ENCODE measurements around the gene TMEM91.

TMEM91 gene

DNA sequence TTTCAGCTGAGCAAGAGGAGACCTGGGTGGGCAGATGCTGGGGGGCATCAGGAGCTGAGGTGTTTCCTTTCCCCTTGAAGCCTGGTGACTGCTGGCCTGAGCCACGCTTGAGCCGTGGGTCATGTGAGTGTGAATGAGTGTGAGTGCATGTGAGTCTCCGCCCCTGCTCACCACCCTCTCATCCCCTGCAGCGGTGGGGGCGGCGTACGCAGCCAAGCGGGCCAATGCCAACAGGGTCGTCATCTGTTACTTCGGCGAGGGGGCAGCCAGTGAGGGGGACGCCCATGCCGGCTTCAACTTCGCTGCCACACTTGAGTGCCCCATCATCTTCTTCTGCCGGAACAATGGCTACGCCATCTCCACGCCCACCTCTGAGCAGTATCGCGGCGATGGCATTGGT lies 45.6 kb downstream of the TMEM91 start:
- DNase-seq (ENCODE audit: extremely low read depth, low read depth): no peak
- TF ChIP-seq, protein P1, sequence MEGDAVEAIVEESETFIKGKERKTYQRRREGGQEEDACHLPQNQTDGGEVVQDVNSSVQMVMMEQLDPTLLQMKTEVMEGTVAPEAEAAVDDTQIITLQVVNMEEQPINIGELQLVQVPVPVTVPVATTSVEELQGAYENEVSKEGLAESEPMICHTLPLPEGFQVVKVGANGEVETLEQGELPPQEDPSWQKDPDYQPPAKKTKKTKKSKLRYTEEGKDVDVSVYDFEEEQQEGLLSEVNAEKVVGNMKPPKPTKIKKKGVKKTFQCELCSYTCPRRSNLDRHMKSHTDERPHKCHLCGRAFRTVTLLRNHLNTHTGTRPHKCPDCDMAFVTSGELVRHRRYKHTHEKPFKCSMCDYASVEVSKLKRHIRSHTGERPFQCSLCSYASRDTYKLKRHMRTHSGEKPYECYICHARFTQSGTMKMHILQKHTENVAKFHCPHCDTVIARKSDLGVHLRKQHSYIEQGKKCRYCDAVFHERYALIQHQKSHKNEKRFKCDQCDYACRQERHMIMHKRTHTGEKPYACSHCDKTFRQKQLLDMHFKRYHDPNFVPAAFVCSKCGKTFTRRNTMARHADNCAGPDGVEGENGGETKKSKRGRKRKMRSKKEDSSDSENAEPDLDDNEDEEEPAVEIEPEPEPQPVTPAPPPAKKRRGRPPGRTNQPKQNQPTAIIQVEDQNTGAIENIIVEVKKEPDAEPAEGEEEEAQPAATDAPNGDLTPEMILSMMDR (IDR thresholded peaks at IDR 0.05; ENCODE audit: low read depth, low read length): no peak

DNA sequence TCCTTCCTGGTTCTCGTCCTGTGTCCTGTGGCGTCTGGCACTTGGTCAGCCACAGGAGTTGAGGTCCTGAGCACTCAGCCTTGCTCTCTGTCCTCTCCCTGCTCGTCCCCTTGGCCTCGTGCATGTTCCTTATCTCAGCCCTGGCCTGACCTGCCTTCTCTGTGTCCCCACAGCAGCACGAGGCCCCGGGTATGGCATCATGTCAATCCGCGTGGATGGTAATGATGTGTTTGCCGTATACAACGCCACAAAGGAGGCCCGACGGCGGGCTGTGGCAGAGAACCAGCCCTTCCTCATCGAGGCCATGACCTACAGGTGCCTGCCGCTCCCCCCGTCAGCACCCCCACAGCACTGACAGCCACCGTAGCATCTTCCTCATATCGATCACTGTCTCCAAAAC lies 46.1 kb downstream of the TMEM91 start:
- DNase-seq (ENCODE audit: extremely low read depth, low read depth): no peak
- TF ChIP-seq, protein P1 (IDR thresholded peaks at IDR 0.05; ENCODE audit: low read depth, low read length): no peak

DNA sequence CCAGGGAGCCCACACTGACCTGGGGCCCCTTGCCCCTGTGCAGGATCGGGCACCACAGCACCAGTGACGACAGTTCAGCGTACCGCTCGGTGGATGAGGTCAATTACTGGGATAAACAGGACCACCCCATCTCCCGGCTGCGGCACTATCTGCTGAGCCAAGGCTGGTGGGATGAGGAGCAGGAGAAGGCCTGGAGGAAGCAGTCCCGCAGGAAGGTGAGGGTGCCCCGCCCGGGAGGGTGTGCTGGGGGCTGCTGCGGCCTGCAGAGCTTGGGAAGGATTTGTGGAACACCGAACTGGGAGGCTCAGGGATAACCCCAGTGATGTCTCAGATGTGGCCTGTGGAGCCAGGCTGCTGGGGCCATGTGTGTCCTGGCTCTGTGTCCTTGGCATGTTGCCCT lies 46.6 kb downstream of the TMEM91 start:
- TF ChIP-seq, protein P1 (IDR thresholded peaks at IDR 0.05; ENCODE audit: low read depth, low read length): no peak

DNA sequence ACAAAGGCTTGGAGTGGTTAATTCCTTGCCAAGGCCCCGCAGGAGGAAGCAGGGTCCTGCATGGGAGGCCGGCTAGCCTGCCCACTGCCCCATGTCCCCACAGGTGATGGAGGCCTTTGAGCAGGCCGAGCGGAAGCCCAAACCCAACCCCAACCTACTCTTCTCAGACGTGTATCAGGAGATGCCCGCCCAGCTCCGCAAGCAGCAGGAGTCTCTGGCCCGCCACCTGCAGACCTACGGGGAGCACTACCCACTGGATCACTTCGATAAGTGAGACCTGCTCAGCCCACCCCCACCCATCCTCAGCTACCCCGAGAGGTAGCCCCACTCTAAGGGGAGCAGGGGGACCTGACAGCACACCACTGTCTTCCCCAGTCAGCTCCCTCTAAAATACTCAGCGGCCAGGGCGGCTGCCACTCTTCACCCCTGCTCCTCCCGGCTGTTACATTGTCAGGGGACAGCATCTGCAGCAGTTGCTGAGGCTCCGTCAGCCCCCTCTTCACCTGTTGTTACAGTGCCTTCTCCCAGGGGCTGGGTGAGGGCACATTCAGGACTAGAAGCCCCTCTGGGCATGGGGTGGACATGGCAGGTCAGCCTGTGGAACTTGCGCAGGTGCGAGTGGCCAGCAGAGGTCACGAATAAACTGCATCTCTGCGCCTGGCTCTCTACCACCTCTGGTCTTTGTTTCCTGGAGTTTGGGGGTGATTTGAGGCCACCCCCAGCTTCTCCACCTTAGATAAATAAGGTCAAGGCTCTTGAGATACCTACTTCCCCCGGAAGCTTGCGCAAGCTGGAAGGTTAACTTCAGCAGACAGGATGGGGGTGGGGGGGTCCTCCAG lies 48.2 kb downstream of the TMEM91 start:
- DNase-seq (ENCODE audit: extremely low read depth, low read depth): no peak
- TF ChIP-seq, protein P1 (IDR thresholded peaks at IDR 0.05; ENCODE audit: low read depth, low read length): no peak

More for the DNA sequence above, 46.6 kb downstream of the TMEM91 start:
- no peak for DNase-seq (ENCODE audit: extremely low read depth, low read depth)

DNA sequence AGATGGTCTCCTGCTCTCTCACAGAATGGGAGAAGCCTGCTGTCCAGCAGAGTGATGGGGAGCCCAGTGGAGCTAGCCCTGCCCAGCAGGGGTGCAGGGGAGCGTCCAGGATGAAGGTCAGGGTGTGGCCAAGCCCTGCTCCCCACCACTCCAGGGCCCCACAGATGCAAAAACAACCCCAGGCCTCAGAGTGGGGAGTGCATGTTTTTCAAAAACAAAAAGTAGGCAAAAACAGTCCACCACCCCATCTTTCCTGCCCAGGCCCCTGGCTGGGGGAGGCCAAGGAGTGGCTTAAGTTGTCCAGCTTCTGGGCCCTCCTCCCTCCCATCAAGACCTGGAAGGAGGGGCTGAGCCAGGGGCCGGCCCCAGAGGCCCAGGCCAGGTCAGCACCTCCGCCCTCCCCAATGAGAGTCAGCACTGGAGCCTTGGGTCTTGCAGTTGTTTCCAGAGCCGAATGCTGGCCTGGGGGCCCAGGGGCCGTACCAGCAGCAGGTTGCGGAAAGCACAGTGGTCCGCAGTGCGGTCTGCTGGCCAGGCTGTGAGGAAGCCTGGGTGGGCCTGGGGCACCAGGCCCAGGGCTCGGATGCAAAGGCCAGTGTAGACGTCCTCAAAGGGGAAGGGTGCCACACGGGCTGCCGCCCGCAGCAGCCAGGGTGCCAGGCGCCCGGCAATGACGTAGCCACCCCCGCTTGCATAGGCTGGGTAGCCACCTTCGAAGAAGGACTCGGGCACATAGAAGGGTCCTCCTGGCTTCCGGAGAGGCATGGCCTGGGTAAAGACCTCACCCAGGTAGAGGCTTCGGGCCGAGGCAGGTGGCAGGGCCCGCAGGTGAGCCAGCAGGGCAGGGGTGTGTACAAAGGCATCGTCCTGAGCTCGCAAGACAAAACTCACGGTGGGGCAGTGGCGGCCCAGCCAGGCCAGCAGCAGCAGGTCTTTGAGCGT lies 49.1 kb downstream of the TMEM91 start:
- no peak for DNase-seq (ENCODE audit: extremely low read depth, low read depth)
- TF ChIP-seq, protein P1 (IDR thresholded peaks at IDR 0.05; ENCODE audit: low read depth, low read length): no peak

DNA sequence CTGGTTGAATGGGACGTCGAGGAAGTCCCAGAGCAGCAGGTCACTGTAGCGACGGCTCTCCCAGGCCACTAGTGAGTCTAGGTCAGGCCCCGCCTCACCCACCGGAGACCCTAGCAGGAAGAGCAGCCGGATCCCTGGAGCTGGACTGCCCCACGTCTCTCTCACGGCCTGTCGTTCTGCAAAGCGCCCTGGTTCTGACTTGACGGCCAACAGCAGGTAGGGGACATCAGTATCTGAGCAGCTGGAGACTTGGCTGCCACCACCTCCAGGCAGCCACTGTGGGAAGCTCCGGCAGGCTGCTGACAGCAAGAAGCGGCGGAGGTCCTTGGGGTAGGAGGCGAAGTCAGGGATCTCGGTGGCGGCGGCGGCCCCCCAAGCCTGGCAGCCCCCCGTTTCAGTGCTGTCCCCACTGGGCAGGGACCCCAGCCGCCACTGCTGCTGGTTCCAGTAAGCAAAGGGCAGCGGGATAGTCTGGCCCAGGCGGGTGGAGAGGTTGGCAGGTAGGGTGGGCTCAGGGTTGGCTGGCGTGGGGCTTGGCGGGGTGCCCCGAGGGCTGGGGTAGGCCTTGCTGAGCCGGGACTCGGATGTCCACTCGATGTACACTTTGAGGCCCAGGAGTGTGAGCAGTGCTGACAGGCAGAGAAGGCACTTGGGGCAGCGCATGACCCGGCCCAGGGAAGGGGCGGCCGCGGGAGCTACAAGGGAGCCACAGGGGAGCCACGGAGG lies 49.9 kb downstream of the TMEM91 start:
- TF ChIP-seq, protein P1 (IDR thresholded peaks at IDR 0.05; ENCODE audit: low read depth, low read length): no peak
- no peak for DNase-seq (ENCODE audit: extremely low read depth, low read depth)
